GM10847 (cell line): ENCODE results near the gene AP1M1.

ENCODE experiments used
- POLR2A ChIP-seq: IDR thresholded peaks from 2 replicates; pipeline ENCODE4 v1.6.1; 2011; ENCODE audit not compliant: insufficient read length; ENCODE audit errors: extremely low read depth

The AP1M1 gene

GRCh38 chr19:16216744-16217670, 19.3 kb downstream of the AP1M1 start:
- no peak for TF ChIP-seq POLR2A

GRCh38 chr19:16217716-16218451, 20.2 kb downstream of the AP1M1 start:
- TF ChIP-seq POLR2A, result no peak

- TF ChIP-seq POLR2A, result no peak
These were observed 21.1 kb downstream of the AP1M1 start for GRCh38 chr19:16218851-16219250.

GRCh38 chr19:16222806-16223205, 25.1 kb downstream of the AP1M1 start:
- TF ChIP-seq POLR2A, result no peak

GRCh38 chr19:16223746-16224145, 26.0 kb downstream of the AP1M1 start:
- TF ChIP-seq POLR2A, result no peak

GRCh38 chr19:16224293-16225045, 26.8 kb downstream of the AP1M1 start:
- no peak for TF ChIP-seq POLR2A

- TF ChIP-seq POLR2A, result no peak
These were observed 27.8 kb downstream of the AP1M1 start for GRCh38 chr19:16225279-16226183.

- TF ChIP-seq POLR2A, result no peak
These were observed 28.5 kb downstream of the AP1M1 start for GRCh38 chr19:16226184-16226591.

GRCh38 chr19:16226878-16227836, 29.4 kb downstream of the AP1M1 start:
- TF ChIP-seq POLR2A, result no peak

- TF ChIP-seq POLR2A, result no peak
These were observed 30.3 kb downstream of the AP1M1 start for GRCh38 chr19:16227837-16228636.

GRCh38 chr19:16228637-16229321, 31.1 kb downstream of the AP1M1 start:
- TF ChIP-seq POLR2A, result no peak

GRCh38 chr19:16229322-16229641, 31.6 kb downstream of the AP1M1 start:
- no peak for TF ChIP-seq POLR2A
